HG03280 (cell line): ENCODE data around the gene AOPEP.
"Not testable (repeated sequence)": the region's sequence is repeated elsewhere in the genome, so short reads cannot be mapped to it uniquely, and the experiment has no call there.

Experiments used
- ATAC-seq: cut with Tn5 transposase; IDR thresholded peaks from one replicate; pipeline ENCODE4 v1.9.1; 2021; ENCODE audit warnings: mild to moderate bottlenecking, moderate library complexity; ENCODE audit not compliant: unreplicated experiment

Gene AOPEP

DNA sequence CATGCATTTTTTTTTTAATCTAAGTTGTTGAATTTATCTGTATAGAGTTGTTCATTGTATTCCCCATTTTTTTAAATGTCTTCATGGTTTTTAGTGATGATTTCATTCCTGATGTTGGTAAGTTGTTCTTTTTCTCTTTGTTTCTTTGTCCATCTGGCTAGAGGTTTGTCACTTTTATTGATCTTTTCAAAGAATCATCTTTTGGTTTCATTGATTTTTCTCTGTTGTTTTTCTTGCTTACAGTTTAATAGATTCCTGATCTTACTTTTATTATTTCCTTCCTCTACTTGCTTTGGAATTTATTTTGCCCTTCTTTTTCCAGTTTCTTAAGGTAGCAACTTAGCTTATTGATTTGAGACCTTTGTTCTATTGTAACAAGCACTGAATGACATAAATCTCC is 114.2 kb downstream of the AOPEP start:
- ATAC-seq, result no peak

DNA sequence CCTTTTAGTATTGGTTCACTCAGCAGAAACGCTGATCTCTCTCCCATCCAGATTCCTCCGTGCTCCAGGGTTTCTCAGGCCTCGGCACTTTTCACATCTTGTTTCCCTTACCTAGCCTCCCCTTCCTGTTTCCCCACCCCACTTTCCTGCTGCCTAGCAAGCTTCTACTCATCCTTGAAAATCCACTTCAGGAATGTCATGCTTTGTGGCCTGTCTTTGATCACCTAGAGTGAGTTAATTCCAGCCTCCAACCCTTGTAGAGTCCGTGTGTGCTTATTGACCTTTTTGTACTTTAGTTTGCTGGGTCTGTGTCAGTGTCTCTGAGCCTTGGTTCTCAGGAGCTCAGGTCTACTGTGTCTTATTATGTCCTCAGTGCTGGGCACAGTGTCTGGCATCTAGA is 116.6 kb downstream of the AOPEP start:
- ATAC-seq, result no peak

DNA sequence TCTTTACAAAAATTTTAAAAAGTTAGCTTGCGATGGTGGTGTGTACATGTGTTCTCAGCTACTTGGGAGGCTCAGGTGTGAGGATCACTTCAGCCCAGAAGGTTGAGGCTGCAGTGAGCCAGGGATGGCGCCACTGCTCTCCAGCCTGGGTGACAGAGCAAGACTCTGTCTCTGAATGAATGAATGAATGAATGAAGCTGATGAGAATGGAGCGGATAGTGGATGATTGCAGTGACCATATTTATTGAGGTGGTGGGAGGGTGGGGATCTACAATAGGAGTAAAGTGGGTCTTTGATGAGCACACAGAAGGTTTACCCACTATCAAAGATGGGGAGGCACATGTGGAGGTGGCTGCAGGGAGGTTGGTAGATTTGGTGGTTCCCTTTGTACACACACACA is 120.2 kb downstream of the AOPEP start:
- ATAC-seq, result no peak

DNA sequence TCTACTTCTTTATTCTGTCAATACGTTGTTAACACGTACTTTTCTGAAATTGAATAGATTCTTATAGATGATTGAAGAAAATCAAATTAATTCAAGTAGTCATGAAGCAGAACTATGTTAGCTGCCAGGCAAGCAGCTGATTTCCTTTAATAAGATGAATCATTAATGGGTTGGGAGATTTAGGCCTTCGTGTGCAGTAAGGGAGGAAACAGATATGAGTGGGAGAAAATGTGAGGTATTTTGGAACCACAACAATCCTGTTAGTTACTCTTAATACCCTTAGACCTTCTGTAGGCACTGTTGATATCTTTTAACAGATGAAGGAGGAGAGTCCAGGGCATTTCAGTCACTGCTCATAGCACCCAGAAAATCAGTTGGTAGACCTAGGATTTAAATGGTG is 121.0 kb downstream of the AOPEP start:
- ATAC-seq, result no peak

DNA sequence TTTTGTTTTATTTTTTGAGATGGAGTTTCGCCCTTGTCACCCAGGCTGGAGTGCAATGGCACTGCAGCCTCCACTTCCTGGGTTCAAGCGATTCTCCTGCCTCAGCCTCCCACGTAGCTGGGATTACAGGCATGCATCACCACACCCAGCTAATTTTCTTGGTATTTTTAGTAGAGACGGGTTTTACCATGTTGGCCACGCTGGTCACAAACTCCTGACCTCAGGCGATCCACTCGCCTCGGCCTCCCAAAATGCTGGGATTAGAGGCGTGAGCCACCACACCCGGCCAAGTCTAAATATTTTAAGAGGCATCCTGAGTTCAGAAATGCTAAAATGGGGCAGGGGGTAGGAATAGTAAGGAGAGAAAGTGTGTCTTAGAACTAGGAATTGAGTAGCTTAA is 122.3 kb downstream of the AOPEP start:
- not testable (repeated sequence) for ATAC-seq

DNA sequence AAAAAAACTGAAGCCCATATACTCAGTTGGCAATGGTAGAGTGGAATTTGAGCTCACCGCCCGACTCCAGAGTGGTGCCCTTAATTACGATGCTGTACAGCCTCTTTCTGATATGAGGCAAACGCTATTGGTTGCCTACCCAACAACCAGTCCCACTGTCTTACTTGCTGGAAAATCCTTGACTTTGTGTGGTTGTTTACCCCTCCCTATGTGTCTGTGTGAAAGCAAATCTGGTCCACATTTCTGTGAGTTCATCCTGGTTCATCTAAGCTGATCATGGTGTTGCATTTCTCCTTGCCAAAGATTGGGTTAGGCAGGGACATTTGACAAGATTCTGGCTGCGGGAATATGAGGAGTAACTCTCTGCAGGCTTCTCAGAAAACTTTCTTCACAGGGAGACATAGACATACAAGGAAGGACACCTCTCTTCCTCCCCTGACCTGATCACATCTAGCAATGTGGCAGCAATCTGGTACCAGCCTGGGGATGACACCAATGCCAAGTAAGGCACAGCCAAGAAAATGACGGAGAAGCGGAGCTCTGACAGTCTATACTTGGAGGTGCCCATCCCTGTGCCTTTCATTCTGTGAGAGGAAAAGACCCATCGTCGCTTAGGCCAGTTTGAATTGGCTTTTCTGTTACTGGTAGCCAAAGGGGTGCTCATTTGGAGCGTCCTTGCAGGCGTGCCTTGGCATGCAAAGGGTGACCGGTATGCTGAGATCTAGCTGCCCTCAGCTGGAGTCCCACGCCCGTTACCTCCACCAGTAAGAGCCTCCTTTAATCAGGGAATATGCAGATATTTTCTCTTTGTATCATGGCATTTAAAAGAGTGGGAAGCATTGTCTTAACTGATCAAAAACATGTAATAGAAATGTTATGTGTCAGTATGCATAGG is 124.3 kb downstream of the AOPEP start:
- ATAC-seq, result no peak

DNA sequence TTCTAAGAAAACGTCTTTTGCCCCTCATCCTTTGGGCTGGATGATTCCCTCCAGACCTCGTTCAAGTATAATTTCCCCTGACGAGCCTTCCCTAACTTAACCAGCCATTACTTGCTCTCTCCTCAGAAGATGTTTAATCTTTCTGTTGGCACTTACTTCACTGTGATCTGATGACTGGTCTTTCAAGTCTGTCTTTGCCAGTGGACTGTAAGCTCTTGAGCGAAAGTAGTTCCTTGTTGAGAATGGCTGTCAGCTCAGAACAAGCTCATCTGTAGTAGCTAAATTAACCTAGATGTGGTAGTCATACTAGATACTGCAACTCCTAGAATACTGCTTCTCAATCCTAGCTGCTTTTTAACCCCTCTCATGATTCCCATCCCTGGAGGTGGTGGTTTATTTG is 125.0 kb downstream of the AOPEP start:
- ATAC-seq, result no peak

DNA sequence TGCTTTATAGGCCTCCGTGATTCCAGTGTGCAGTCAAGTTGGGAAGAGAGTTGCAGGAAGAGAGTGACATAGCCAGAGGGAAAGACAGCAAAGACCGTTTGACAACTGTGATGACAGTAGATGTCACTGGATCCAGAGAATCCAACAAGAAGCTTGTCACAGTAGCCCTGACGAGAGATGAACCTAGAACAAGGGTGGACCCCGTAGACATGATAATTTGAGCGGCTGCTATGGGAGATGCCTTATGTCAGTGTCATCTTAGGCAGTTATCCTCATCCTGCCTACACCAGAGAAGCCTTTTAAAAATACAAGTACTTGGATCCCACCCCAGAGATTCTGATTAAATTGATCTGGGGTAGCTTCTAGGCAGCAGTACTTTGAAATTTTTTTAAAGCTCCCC is 125.4 kb downstream of the AOPEP start:
- no peak for ATAC-seq

DNA sequence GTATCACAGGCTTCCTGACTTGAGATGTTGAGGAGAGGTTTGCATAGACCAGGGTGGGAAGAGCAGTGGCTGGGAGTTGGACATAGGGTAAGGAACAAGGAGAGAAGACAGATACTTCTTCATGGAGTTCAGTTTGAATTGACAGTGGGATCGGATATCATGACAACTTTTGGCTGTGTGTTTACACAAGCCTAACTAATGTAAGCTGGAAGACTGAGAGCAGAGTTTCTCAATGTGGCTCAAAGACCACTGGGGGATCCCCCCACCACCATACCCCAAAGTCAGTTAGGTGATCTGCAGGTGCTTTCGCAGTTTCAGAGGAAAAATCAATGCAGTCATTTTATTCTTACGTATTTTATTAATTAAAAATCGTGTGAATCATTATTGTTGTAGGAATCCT is 125.9 kb downstream of the AOPEP start:
- ATAC-seq, result no peak

DNA sequence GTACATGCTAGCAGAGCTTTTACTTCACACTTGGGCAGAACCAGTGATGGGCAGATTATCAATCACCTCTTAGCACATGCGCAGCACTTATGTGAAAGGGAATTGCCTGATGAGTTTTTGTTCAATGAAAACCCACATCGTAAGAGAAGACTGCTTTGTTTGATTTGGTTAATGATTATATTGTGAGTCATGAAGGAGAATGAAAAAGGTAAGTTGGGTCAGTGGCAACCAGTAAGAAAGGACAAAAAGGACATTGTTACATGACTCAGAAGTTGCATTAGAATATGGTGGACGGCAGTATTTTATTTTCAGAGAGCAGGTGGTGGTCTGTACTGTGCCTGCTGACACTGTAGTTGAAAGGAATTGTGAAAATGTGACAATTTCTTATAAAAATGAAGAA is 127.4 kb downstream of the AOPEP start:
- ATAC-seq, result no peak

DNA sequence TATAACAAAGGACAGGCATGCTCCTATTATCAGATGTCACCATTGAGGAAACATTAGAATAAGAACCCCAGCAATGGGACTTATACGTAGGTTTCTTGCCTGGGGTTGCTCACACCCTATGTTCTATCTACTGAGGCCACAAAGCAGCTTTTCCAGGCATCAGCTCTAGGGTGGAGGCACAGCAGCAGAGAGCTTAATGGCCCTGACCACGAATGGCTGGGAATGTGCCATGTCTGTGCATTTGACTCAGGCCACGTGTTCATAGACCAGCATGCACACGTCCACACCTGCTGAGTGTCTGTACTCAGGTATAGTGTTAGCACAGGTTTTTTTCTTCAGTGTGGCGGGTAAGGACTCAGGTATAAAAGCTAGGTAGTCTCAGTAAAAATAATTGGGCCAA is 129.4 kb downstream of the AOPEP start:
- no peak for ATAC-seq

DNA sequence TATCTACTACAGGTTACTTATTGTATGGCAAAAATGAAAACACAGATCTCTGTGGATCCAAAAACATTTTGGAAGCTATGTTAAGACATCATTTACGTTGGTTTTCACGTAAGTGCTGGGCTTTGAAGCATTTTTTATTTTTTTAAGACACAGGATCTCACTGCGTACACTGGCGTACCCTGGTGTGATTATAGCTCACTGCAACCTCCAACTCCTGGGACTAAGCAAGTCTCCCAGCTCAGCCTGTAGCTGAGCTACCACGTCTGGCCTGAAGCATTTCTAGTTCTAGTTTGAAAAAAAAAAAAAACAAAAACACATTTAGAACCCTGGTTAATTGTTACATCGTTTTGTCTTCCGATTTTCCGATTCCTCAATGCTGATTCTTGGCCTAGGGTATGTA is 131.3 kb downstream of the AOPEP start:
- ATAC-seq, result no peak

DNA sequence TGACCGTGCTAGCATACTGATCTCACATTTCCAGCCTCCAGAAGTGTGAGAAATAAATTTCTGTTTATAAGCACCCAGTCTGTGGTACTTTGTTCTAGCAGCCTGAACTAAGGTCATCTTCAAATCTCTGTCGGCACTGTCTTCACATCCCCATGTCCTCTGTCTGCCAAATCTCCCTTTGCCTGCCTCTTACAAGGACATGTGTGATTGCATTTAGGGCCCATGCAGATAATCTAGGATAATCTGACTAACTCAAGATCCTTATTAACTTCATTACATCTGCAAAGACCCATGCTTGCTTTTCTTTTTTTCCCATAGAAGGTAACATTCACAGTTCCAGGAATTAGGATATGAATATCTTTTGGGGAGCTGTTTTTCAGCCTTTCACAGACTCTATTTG is 132.7 kb downstream of the AOPEP start:
- ATAC-seq, result no peak

DNA sequence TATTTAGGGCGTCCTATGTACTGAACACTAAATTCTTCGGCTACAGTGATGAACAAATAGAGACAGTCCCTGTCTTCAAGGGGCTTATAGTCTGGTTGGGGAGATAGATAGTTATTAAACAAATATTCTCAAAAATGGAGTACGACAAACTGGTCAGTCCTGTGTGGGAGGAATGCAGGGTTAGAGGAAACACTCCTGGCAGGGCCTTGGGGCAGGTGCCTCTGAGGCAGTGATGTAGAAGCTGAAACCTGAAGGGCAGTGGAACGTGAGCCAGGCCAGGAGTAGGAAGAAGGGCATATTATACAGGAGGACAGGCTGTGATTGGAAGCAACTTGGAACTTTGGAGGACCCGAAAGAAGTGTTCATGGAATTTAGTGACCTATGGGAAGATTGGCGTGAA is 133.4 kb downstream of the AOPEP start:
- no peak for ATAC-seq

DNA sequence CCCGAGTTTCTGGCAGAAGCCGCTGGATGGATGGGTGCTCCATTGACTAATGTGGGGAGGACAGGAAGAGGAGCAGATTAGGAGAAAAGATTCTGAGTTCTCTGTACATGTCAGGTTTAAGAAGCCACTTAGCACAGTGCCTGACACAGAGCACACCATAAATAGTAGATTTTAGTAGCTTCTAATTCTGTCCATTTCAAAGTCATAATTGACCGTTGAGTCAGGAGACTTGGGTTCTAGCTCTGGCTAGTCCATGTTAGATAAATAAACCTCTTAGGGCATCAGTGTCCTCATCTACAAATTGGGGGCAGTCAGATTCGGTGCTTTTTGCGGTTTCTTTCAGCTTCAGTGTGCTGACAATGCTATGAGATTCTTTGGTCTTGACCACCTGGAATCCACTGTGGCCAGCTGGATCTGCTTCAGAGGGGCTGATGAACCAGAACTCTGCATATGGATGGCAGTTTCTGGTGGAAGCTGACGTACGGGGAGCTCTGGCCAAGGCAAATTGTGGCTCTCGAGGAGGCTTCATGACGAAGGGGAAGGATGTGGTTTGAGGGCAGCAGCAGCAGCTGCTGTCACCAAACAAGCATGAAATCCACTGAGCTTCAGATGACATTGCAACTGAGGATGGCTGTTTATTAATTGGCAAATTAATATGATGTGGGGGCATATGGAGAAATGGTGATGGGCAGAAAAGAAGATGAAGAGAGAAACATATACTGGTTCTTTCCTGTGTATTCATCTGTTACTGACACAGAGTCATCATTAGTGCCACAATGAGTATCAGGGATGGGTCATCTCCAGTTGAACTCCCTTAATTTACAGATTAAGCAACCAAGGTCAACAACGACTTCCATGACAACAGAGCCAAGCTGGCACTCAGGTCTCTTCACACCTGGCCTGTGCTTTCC is 134.4 kb downstream of the AOPEP start:
- peak; percentile 90 for ATAC-seq

DNA sequence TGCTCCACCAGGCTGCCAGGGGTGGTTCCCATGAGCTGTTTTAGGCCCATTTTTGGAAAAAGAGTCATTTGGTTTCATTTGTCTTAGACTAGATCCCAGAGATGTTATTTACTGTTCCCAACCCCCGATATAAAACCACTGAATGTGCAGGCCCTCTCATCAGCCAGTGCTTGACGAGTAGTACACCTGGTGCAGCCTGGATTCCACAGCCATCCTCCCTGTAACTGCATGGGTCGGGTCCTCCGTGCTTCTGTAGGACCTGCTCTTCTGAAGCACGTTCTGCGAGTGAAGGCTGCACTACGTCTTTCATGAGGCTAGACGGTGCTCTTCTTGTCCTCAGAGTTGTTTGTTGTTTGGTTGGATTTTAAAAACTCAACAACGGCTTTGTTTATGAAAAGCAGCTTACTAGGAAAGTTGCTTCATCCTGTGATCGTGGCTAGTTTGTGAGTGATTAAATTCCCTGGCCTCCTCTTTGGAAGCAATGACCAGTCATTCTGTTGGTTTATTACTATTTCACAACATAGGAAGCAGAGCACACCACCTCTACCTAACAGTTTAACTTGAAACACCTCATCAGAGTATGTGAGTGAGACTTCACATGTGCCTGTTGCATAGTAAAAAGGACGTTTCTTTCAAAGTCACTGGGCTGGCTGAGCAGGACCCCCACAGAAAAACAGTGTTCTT is 135.2 kb downstream of the AOPEP start:
- ATAC-seq, result no peak

DNA sequence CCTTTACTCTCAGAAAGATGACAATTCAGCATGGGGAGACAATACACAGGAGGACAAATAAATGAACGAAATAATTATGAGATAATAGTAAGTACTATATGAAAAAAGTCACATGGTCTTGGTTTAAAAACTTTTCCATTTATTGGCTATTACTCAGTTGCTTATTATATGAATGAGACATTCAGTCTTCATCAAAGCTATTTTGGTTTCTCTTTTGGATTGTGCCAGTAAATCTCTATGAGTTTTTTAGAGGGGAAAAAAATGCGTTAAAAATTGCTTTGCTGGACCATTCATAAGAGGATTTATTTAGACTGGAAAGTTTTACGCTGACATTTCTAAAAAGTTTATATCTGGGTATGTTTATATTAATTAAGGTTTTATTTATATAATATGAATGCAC is 137.7 kb downstream of the AOPEP start:
- ATAC-seq, result no peak

DNA sequence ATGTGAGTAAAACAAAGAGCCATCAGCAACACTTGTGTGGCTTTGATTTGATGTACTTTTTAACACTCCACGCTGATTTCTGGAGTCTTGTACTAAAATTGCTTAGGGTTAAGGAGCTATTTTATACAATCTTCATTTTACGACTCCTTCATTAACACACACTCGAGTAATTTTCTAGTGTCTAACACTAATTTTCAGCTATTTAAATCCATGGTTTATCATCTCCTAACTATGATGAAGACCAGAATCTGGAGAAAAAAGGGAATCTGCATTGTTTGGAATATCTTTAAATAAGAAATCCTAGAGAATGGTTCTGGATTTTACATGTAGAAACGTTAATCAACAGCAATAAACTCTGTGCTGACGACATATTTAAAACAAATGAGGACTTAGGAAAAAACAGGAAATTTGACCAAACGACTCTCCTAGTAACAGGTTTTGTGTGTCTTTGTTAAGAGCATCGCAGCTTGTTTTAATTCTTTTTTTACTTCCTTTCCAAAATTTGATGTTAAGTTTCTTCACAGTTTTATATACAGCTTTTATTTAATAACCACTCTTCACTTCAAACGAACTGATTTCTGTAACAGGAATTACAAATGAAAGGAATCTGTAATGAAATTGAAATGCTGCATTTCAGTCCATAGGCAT is 138.5 kb downstream of the AOPEP start:
- ATAC-seq, result no peak

DNA sequence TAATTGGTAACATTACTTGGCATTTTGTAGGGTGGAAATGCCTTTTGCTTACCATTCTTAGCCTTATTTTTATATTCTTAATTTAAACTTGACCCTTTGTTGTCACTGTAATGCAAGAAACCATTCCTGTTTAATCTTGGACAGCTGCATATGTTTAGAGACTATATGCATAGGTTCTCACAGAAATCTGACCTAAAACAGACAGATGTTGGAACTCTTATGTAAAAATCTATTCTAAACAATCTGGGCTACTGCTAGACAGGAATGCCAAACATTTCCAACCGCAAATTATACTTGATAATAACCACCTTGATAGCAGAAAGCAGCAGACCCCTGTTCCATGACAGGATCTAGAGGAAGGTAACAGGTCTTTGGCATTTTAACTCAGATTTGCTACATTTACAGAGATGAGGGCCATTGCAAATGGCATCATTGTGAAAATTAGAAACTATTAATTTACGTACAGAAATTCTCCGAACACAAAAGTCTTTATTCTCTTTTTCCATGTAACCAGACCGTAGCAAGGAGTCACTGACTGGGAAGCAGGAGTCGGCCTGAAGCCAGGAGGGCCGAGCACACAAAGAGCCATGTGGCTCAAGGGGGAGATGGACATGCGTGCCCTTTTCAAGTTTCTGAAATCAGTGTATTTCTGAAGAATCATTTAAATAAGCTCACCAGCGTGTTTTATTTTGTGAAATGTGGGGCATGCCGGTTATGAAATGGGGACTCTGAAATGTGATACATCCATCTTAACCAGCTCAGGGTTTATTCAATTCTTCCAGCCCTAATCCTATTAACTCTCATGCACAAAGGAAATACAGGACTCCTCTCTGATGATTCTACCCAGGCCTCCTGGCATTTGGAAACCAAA is 139.3 kb downstream of the AOPEP start:
- no peak for ATAC-seq

DNA sequence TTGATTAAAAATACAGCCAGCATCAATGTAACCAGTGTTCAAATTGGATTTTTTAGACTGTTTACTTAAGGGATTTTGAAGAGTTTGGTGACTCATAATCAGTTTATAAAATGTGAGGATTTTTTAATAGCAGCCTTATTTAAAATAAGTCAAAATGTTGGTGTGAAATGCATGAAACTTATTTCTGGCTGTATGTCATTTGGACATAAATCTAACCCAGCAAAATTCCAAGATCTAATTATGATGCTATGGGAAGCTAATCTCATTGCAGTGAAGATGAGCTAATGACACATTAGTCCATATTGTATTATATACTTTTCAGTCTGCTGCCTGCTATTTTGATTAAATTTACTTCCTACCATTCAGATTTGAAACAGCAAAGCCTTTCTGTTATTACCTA is 140.3 kb downstream of the AOPEP start:
- no peak for ATAC-seq
